GM18508 (cell line): ENCODE measurements around the gene SPANXN5.
"Not testable (repeated sequence)": the region's sequence is repeated elsewhere in the genome, so short reads cannot be mapped to it uniquely, and the experiment has no call there.

Source experiments
- ATAC-seq: cut with Tn5 transposase; IDR thresholded peaks from one replicate; pipeline ENCODE4 v1.9.1; 2021; ENCODE audit warnings: moderate number of reproducible peaks; ENCODE audit not compliant: insufficient read depth, unreplicated experiment

SPANXN5 gene, protein sequence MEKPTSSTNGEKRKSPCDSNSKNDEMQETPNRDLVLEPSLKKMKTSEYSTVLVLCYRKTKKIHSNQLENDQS

GRCh38 chrX:52797327-52797726, at the start of gene SPANXN5:
Gene SPANXN5 (minus strand): TSS chrX:52797427. CDS start chrX:52797348, 79 bp downstream.
- not testable (repeated sequence) for ATAC-seq

DNA sequence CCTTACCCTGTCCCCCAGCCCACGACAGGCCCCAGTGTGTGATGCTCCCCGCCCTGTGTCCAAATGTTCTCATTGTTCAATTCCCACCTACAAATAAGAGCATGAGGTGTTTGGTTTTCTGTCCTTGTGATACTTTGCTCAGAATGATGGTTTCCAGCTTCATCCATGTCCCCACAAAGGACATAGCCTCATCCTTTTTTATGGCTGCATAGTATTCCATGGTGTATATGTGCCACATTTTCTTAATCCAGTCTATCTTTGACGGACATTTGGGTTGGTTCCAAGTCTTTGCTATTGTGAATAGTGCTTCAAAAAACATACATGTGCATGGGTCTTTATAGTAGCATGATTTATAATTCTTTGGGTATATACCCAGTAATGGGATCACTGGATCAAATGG, 46.4 kb upstream of the SPANXN5 start:
- ATAC-seq, result not testable (repeated sequence)

DNA sequence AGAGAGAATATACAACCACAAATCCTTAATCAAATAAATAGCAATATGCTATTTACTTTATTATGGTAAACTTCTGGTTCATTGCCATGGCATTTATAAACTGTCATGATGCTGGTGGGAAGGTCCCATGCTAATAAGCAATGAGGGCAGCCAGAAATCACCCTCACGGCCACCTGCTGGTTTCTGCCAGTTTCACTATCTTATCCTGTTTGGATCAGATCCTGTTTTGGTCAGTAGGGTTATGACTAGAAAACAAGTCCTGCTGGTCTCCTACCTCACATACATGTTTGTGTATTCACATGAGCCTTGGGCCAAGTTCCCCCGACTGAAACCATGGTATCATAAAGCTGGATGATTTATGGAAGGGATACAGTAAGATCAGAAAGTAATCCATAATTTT, 41.9 kb upstream of the SPANXN5 start:
- ATAC-seq, result no peak

GRCh38 chrX:52830551-52830950, 33.3 kb upstream of the SPANXN5 start:
- no peak for ATAC-seq

GRCh38 chrX:52824608-52825007, 27.4 kb upstream of the SPANXN5 start:
- no peak for ATAC-seq

- no peak for ATAC-seq
These were observed 24.0 kb upstream of the SPANXN5 start for GRCh38 chrX:52821079-52821760.

DNA sequence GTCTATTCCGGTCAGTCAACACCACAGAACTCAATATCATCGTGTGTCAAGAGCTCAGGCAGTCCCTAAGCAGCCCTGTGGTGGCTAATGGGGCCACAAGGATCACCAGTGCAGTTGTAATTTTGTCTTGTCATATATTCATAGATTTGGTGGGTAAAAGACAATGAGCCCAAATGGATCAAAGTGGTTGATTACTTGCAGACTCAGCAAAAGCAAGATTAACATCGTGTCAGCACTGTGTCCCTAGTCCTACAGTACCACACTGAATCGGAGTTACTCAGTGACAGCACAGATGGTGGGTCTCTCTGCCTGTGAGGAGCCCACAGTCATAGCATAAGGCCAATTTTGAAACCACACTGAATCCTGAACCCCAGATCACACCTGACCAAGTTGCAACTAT, 22.6 kb upstream of the SPANXN5 start:
- no peak for ATAC-seq

DNA sequence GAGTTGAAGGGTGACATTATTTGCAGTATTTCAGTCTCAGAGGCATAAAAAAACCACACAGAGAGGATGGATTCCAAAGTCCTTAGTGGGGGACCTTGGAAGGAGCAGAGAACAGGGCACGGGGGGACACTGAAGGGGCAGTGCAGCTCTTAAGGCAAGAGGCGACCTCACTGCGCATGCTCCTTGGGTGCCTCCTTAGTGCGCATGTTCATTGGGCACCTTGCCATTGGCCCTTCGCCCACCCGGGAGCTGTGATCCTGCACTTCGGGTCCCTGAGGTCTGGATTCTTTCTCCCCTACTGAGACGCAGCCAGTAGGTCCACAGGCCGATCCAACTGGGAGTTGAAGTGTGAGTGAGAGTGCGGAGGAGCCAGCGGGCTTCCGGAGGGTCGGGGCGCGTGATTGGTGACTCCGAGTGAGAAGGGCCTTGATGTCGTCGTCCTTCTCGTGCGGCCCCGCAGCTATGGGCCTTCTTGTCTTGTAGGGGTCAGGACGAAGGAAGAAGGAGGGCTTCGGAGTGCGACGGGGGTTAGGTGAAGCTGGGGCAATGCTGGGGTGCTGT, 13.9 kb upstream of the SPANXN5 start, which contains the start of gene XAGE5:
TSS of gene XAGE5 (plus strand) at position 223 of the 561 bp plus-strand sequence. CDS start 1,280 bp downstream, outside the sequence.
- no peak for ATAC-seq

GRCh38 chrX:52804876-52805275, 7.6 kb upstream of the SPANXN5 start:
- not testable (repeated sequence) for ATAC-seq

GRCh38 chrX:52773504-52773903, 23.7 kb downstream of the SPANXN5 start:
- ATAC-seq, result not testable (repeated sequence)

GRCh38 chrX:52765983-52766382, 31.2 kb downstream of the SPANXN5 start:
- ATAC-seq, result not testable (repeated sequence)

GRCh38 chrX:52750952-52751351, 46.3 kb downstream of the SPANXN5 start, which contains the start of gene SSX2B:
Gene SSX2B (plus strand): TSS chrX:52751252. CDS start chrX:52752681, 1,429 bp downstream.
- ATAC-seq, result not testable (repeated sequence)
